HG03064 (cell line): ENCODE results near the gene ACSS1.

Experiments used
- ATAC-seq: cut with Tn5 transposase; IDR thresholded peaks from one replicate; pipeline ENCODE4 v1.9.1; 2021; ENCODE audit warnings: low read depth; ENCODE audit not compliant: unreplicated experiment

Gene ACSS1

GRCh38 chr20:25033265-25033923 is 24.5 kb downstream of the ACSS1 start:
- no peak for ATAC-seq

GRCh38 chr20:25032478-25033264 is 25.3 kb downstream of the ACSS1 start:
- no peak for ATAC-seq

GRCh38 chr20:25032065-25032477 is 25.9 kb downstream of the ACSS1 start:
- no peak for ATAC-seq

DNA sequence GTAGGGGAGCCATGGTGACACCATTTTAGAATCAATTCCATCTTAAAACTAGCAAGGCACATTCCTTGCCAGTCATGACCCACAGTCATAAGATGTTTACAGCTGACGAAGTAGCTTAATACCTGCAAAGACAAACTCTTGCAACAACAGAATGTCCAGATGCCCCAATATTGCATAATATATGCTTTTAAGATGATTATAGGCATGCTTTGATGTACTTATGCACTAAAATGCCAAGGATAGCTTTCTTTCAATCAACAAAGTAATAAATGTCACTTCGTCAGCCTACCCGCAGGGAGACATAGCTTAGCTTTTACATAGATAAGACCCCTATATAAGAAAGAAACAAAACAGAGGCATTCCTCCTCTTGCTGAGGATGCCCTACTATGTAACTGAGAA is 26.7 kb downstream of the ACSS1 start:
- no peak for ATAC-seq

DNA sequence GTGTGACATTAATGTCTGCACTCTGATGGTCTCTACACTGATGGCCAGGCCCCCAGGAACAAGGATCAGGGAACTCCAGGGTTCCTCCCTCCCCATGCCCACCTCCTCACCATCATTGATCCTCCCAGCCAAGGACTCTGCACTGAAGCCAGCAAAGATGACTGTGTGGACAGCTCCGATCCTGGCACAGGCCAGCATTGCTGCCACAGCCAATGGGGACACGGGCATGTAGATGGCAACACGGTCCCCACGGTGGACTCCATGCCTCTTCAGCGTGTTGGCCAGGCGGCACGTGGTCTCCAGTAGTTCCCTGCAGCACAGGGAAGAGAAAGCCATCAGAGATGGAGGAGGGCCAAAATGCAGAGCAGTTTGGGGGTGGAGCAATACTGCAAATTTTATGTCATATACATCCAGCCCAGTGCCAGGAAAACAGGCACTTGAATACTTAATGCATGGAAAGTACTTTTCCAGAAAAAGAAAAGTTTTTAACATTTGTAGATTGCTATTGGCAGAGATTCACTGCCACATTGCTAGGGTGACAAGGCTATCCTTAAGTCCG is 27.2 kb downstream of the ACSS1 start:
- no peak for ATAC-seq

- ATAC-seq = no peak
Observed at GRCh38 chr20:25030007-25030648, 27.8 kb downstream of the ACSS1 start.

GRCh38 chr20:25025986-25026605 is 31.8 kb downstream of the ACSS1 start:
- no peak for ATAC-seq

GRCh38 chr20:25025091-25025861 is 32.7 kb downstream of the ACSS1 start:
- ATAC-seq = no peak

GRCh38 chr20:25024171-25024570 is 33.8 kb downstream of the ACSS1 start:
- no peak for ATAC-seq

GRCh38 chr20:25023356-25023755 is 34.6 kb downstream of the ACSS1 start:
- no peak for ATAC-seq

- no peak for ATAC-seq
Observed at GRCh38 chr20:25022680-25023079, 35.3 kb downstream of the ACSS1 start.

DNA sequence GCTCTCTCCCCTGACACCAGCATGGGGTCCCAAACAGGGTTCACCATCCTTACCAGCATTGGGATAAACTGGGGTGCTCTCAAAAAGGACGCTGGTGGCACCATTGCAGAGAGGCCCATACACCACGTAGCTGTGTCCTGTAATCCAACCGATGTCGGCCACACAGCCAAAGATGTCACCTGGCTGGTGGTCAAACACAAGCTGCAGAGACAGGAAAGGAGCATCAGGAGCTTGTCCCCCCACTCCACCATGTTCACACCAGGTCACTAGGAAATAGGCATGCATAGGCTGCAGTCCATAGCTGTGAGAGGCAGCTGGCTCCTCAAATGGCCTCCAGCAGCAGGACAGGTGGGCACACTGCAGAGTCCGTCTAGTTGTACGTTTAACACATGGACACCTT is 36.6 kb downstream of the ACSS1 start:
- no peak for ATAC-seq

DNA sequence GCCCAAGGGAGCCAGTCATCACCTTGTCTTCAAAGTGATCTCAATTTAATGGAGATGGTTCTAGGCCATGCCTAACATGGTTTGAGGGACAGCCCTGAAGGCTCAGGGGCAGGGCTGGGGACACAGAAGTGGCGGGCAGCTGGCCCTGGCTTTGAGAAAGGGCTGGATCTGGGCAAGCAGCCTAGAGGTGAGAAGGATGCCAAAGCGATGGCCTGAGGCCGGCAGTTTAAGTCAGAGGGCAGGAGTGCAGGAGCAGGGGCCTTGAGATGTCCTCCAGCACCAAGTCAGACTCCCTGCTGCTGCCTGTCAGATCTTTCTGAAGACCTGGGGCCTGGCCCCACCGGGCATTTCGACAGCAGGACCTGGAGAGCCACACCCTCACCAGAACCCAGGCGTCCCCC is 37.0 kb downstream of the ACSS1 start:
- ATAC-seq = no peak

DNA sequence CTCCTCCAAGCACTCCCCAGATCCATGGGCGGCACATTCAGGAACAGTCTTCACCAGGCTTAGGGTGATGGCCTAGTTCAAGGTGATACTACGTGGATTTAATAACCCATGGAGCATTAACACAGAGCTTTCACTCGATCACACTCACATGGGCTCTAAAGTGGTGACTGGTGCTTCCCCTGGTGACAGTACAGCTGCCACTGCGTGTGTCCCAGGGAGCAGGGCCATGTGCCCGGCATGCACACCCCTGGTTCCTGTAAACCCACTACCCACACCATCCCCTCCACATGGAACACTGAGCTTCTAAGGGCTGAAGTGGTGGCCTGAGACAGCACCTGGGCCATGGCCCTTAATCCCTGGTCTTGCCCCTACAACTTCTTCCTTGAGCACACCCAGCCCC is 37.6 kb downstream of the ACSS1 start:
- ATAC-seq = no peak

- ATAC-seq = no peak
Observed at GRCh38 chr20:25019381-25020155, 38.4 kb downstream of the ACSS1 start.

DNA sequence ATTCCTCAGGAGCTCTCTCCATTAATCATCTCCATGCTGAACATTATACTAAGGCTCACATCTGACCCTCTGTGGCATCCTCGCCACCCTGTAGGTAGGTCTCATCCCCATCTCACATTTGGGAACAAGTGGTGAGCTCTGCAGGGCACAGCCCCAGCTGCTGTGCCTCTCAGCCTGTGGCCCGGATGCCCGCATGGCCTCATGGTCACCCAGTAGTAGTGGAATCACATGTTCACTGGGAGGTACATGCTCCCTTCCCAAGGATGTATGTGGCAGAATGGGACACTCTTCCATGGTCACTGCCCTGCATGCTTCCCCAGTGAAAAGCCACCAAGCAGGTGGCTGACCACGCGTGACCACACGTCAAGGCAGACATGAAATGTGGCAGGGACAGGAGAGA is 39.1 kb downstream of the ACSS1 start:
- ATAC-seq = no peak

- no peak for ATAC-seq
Observed at GRCh38 chr20:25018425-25018824, 39.5 kb downstream of the ACSS1 start.

- ATAC-seq = no peak
Observed at GRCh38 chr20:25017257-25017803, 40.6 kb downstream of the ACSS1 start.

GRCh38 chr20:25016471-25016870 is 41.5 kb downstream of the ACSS1 start:
- no peak for ATAC-seq
